ENCODE measurements around the gene VWA7.

DNA sequence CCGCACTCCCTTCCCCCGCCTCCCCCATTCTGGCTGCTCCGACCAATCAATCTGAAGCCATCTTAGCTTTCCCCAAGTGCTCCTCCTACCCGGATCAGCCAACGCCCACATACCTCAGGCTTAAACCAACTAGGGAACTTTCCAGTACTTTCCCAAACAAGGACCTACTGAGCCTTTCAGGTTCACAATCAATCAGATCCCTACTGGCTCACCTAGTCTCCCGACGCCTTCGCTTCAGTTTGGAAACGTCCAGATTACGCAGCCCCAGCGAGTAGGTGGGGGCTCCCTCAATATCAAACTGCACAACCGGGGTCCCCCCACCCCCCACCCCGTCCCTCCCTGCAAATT, 37.5 kb upstream of the VWA7 start:
- peak in 3 of 4 donors; percentile 17 to 28 (median 26) for TF ChIP-seq POLR2A (IDR thresholded peaks at IDR 0.05)
- TF ChIP-seq, protein P1, sequence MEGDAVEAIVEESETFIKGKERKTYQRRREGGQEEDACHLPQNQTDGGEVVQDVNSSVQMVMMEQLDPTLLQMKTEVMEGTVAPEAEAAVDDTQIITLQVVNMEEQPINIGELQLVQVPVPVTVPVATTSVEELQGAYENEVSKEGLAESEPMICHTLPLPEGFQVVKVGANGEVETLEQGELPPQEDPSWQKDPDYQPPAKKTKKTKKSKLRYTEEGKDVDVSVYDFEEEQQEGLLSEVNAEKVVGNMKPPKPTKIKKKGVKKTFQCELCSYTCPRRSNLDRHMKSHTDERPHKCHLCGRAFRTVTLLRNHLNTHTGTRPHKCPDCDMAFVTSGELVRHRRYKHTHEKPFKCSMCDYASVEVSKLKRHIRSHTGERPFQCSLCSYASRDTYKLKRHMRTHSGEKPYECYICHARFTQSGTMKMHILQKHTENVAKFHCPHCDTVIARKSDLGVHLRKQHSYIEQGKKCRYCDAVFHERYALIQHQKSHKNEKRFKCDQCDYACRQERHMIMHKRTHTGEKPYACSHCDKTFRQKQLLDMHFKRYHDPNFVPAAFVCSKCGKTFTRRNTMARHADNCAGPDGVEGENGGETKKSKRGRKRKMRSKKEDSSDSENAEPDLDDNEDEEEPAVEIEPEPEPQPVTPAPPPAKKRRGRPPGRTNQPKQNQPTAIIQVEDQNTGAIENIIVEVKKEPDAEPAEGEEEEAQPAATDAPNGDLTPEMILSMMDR (IDR thresholded peaks at IDR 0.05) = no peak

All from esophagus squamous epithelium (tissue), 4 donors.